Measurements from ENCODE around the gene CCDC24.

DNA sequence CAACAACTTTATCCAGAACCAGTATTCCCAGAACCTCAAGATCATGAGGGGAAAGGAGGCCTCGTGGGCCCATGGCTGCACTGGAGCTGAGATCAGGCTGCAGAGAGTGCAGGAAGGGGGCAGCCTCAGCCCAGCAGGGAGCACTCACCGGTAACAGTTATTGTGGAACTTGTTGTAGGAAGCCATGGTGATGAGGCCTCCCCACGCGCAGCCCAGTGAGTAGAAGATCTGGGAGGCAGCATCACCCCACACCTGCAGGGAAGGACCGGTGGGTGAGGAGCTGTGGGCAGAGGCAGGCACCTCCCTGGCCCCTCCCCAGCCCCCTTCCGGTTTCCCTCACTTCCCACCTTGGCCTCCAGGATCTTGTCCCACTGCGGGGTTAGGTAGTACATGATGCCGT, 10.8 kb downstream of the CCDC24 start:
- TF ChIP-seq, protein P1, sequence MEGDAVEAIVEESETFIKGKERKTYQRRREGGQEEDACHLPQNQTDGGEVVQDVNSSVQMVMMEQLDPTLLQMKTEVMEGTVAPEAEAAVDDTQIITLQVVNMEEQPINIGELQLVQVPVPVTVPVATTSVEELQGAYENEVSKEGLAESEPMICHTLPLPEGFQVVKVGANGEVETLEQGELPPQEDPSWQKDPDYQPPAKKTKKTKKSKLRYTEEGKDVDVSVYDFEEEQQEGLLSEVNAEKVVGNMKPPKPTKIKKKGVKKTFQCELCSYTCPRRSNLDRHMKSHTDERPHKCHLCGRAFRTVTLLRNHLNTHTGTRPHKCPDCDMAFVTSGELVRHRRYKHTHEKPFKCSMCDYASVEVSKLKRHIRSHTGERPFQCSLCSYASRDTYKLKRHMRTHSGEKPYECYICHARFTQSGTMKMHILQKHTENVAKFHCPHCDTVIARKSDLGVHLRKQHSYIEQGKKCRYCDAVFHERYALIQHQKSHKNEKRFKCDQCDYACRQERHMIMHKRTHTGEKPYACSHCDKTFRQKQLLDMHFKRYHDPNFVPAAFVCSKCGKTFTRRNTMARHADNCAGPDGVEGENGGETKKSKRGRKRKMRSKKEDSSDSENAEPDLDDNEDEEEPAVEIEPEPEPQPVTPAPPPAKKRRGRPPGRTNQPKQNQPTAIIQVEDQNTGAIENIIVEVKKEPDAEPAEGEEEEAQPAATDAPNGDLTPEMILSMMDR (IDR thresholded peaks at IDR 0.05): no peak
- TF ChIP-seq POLR2A (IDR thresholded peaks at IDR 0.05): no peak
